RCC 7860 (cell line): ENCODE data around the gene TESK1.

ENCODE experiments used
- DNase-seq: peaks from one replicate; pipeline ENCODE4 v3.0.0-alpha.2; 2015; ENCODE audit warnings: low spot score
- FAIRE-seq: peaks from 2 replicates; lab custom pipeline; 2012; peaks lifted over from hg19 to GRCh38; lab: Jason Lieb, UNC

TESK1 gene, protein sequence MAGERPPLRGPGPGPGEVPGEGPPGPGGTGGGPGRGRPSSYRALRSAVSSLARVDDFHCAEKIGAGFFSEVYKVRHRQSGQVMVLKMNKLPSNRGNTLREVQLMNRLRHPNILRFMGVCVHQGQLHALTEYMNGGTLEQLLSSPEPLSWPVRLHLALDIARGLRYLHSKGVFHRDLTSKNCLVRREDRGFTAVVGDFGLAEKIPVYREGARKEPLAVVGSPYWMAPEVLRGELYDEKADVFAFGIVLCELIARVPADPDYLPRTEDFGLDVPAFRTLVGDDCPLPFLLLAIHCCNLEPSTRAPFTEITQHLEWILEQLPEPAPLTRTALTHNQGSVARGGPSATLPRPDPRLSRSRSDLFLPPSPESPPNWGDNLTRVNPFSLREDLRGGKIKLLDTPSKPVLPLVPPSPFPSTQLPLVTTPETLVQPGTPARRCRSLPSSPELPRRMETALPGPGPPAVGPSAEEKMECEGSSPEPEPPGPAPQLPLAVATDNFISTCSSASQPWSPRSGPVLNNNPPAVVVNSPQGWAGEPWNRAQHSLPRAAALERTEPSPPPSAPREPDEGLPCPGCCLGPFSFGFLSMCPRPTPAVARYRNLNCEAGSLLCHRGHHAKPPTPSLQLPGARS

DNA sequence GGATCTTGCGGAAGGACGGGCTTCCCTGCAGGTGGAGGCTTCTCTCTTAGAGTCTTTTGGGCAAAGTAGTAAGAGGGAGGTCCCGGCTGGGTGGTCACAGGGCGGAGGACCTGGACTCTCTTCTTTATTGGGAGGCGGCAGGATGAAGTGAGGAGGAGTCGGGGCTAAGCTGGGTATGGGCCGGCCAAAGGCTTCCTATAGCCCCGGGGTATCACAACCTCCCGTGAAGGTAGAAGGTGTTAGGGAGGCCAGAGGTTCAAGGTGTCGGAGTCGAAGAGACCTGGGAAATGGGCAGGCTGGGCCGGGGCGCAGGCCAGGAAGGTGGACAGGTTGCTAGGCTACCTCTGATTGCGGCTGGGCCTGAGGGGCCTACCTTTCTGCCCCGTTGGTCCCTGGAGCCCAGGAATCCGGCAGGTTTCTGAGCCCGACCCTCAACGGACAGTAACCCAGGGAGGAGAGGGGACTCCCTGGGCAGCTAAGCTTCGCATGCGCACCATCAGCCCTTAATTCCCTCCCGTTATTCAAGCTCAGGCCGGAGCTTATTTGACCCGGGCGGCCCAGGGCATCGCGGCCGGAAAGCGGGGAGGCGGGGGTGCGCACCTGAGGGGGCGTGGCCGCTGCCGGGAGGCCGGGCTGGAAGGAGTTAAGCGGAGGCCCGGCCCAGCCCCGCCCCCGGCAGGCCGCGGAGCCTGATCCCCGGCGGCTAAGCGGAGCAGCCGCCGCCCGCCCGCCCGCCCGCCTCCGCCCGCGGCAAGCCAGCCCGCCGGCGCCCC lies at the start of gene TESK1:
Gene TESK1 (plus strand): TSS at position 685 of the 773 bp plus-strand sequence. CDS start 358 bp downstream, outside the sequence.
- FAIRE-seq = no peak
- DNase-seq = peak; percentile 30

DNA sequence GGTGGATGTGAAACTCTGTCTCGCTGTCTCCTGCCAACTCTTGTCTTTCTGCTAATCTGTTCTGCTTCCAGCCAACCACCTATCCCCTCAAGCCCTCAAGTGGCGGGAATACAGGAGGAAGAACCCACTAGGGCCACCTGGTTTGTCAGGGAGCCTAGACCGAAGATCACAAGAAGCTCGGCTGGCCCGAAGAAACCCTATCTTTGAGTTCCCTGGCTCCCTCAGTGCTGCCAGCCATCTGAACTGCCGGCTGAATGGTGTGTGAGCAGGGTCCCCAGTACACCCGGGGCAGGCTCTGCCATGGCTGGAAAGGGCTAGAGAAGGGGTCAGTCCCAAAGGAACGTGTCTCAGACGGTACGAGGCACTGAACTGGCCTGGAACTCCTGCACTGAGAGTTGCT lies 49.2 kb upstream of the TESK1 start:
- DNase-seq = no peak
- FAIRE-seq = no peak

DNA sequence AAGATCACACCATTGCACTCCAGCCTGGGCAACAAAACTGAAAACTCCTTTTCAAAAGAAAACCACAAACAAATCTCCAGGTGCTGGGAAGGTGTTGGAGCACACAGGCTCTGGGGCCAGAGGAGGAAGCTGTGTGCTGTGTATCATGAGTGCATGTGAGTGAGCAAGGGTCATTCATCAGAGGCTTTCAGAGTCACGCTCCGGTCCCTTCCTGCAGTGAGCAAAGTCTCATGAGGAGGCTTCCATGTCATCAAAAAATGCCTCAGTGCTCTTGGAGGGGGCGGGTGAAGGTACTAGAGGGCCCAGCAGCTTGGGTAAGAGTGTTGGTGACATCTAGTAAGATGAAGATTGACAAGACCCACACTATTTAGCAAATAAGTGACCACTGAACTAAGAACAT lies 48.3 kb upstream of the TESK1 start:
- no peak for FAIRE-seq
- DNase-seq = no peak

DNA sequence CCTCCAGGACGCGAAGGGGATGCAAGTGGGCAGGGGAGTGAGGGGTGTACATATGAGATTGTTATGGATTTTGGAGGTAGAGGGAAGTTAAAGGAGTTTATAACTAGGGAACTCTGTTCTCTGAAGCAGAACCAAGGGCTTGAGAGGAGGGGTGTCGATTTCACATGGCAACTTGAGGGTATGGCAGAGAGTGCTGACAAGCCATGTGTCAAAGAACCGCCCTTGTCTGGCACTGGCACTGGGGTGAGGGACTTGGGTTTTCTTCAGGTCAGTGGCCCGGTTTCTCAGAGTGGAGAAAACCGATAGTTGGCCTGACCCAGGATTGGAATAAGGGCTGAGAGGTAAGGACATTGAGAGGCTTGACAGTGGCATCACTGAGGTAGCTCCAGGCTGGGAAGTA lies 47.7 kb upstream of the TESK1 start:
- FAIRE-seq (no peak), DNase-seq (no peak)

DNA sequence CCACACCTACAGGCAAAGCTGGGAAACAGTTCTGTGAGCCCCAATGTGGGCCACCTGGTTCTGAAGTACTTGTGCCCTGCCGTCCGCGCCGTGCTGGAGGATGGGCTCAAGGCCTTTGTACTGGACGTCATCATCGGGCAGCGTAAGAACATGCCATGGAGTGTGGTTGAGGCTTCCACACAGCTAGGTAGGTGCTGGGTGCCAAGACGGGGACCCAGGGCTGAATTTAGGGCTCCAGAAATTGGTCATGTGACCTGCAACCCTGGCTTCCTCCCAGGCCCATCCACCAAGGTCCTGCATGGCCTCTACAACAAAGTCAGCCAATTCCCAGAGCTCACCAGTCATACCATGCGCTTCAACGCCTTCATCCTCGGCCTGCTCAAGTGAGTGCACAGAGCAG lies 46.9 kb upstream of the TESK1 start:
- FAIRE-seq = no peak
- DNase-seq = no peak

DNA sequence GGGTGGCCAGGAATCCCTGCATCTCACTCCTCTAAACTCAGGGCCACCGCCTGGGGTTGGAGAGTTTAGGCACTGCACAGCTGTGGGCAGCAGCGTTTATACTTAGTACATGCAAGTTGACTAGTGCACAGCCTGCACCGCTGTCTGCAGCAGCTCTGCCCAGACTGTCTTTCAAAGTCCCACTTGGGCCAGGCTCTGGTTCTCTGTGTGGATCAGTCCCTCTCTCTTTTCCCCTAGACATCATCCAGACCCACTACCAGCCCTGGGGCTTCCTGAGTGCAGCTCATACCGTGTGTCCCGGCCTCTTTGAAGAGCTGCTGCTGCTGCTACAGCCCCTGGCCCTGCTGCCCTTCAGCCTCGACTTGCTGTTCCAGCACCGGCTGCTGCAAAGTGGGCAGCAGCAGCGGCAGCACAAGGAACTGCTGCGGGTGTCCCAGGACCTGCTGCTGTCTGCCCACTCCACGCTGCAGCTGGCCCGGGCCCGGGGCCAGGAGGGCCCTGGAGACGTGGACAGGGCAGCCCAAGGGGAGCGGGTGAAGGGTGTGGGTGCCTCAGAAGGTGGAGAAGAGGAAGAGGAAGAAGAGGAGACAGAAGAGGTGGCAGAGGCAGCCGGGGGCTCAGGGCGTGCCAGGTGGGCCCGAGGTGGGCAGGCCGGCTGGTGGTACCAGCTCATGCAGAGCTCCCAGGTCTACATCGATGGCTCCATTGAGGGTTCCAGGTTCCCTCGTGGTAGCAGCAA lies 45.1 kb upstream of the TESK1 start:
- FAIRE-seq (no peak), DNase-seq (no peak)

DNA sequence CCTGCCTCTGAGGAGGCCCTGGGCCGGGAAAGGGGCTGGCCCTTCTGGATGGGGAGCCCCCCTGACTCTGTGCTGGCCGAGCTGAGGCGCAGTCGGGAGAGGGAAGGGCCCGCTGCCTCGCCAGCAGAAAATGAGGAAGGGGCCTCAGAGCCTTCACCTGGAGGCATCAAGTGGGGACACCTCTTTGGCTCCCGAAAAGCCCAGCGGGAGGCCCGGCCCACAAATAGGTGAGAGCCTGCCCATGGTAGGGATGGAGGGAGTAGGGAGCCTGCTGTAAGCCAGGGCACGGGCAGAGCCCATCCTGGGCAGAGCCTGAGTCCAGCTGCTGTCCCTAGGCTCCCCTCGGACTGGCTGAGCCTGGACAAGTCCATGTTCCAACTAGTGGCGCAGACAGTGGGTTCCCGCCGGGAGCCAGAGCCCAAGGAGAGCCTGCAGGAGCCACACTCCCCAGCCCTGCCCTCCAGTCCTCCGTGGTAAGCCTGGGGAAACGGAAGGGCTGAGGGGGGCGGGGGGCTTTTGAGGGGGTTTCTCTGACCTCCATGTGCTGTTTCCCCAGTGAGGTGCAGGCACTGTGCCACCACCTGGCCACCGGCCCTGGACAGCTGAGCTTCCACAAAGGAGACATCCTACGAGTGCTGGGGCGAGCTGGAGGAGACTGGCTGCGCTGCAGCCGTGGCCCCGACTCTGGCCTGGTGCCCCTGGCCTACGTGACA lies 44.3 kb upstream of the TESK1 start:
- no peak for FAIRE-seq
- DNase-seq = no peak

DNA sequence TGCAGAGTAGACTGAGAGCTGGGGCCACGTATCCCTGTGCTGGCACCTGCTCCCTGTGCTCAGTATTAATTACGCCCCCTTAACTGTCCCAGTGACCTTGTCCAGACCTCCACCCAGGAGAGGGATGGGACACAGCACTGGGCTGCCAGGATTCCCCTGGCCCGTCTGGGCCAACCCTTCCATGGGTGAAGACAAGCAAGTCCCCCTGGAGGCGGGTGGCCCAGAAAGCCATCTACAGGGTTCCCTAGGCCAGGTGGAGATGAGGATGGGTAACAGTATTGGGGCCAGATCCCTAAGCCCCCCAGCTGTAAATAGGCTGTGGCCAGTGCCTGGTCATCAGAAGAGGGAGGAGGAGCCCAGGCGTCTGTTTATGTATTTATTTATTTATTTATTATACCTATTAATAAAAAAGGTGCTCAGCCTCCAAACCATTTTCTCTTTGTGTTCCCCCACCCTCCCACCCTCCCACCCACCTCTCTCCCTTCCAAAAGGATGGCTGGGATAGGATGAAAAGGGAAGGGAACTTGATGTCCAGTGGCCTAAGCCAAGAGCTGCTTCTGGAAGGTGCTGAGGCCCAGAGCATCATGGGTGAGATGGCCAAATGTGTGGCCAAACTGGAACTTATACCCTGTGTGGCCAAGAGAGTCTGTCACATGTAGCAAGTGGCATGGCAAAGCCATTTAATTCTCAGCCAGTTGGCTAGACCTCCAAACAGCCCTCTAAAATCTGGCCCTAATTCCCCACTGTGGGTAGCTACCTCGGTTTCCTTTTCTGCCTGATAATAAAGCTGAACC lies 43.4 kb upstream of the TESK1 start:
- DNase-seq = no peak

DNA sequence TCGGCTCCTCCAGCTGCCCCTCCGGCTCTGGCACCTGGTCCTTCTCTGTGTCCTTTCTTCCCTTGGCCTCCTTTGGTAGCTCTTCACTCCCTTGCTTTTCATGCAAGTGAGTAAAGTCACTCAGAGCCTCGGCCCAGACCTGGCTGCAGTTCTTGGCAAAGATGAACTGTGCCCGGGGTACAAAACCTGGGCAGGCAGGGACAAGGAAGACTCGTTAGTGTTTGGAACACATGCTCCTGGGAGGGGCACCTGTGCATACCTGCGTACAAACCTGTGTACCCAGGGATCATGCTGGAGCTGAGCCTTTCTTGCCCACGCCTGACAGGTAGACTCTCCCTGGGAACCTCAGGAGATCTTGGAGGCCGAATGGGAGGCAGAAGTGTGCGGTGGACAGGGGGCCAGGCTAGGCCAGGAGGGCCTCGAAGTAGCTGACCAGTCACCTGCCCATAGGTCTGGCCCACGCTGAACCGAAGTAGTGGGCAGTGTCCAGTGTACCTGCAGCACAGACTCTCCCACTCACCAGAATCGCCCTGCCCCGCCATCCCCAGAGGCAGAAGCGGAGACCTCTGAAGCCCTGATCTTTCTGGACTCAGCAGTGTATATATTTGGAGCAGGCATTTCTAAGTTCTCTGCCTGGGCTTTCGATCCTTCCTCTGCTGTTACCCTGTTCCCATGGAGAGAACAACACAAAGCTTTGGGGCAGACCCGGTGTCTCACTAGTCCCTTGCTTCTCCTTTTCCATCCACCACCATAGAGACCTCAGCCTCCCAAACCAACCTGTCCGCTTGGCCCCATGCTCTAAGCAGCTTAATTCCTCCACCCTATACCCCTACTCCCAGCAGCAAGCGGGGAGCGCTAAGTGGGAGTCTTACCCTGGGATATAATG lies 41.9 kb upstream of the TESK1 start:
- no peak for FAIRE-seq
- no peak for DNase-seq

More for the DNA sequence above, 43.4 kb upstream of the TESK1 start:
- FAIRE-seq = no peak

DNA sequence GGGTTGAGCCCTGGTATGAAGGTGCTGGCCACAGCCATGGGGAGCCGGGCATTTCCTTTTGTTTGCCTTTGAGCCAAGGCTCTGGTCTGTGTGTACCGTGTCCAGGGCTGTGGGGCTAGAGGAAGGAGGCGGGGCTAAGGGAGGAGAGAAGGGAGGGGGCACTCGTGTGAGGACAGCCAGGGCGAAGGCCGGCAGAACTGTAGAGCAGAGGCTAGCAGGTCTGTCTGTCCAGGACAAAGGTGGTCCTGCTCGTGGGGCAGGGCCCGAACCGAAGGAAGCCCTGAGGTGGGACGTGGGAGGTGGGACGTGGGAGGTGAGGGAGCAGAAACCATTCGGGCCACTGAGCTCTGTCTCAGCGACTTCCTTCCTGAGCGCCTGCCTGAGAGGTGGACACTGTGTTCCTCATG lies 41.3 kb upstream of the TESK1 start:
- DNase-seq = no peak

DNA sequence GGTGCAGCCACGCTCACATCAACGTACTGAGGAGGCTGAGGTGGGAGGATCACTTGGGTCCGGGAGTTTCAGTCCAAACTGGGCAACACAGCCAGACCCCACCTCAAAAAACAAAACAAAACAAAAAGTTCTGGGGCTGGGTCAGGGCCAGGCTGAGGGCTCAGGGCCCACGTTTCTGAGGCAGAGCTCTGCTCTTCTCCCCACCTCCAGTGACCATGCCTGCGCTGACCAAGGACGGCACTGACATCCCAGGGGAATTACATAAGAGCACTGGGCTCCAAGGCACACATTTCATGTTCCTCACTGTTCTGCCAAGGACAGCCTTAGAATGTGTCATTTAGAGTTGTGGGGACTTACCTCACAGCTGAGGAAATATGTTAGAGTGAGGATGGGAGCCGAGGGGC lies 40.4 kb upstream of the TESK1 start:
- no peak for DNase-seq
- FAIRE-seq = no peak

More for the DNA sequence above, 41.3 kb upstream of the TESK1 start:
- no peak for FAIRE-seq

DNA sequence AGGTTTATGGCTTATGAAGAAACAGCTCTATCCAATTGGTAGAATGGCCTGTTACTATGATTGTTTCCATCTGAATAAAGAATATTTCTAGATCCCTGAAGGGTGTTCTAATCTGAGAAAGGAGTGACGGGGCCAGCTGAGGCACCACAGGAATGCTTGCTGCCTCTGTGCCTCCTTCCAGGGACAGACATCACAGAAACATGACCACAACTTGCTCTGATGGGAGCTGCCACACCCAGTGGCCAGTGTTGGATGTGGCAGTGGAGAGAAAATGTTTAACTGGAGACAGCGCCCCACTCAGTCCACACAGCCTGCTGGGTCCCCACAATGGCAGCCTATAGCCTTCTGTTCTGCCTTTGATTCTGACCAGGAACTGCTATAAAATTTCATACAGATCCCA lies 38.6 kb upstream of the TESK1 start:
- no peak for FAIRE-seq
- DNase-seq = no peak

DNA sequence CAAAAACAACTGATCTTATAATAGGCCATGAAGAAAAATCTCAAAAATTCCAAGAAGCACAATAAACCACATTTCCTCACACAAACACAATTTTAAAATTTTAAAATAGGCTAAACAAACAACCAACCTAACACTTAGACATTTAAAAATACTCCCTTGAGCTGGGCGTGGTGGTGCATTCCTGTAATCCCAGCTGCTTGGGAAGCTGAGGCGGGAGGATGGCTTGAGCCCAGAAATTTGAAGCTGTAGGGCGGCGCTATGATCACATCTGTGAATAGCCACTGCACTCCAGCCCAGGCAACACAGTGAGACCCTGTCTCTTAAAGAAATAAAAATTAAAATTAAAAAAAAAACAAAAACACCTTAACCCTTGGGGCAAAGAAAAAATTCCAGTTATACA lies 36.9 kb upstream of the TESK1 start:
- FAIRE-seq = no peak

DNA sequence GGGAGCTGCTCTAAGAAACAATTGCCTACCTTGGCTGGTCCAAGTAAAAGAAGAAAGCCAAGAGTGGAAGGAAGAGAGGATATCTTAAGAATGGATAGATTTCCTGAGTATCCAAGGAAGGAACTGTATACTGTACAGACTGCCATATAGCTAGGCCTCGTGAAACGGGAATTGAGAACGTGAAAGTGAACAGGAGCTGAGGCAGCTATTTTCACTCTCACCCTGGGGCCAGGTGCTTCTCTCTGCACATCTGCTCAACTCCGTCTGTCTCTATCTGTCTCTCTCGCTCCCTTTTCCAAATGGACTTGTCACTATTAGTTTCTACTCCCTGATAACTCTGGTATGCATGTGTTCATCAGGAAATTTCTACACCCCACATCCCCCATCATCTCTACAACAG lies 35.9 kb upstream of the TESK1 start:
- DNase-seq = no peak
- no peak for FAIRE-seq

More for the DNA sequence above, 36.9 kb upstream of the TESK1 start:
- DNase-seq = no peak

DNA sequence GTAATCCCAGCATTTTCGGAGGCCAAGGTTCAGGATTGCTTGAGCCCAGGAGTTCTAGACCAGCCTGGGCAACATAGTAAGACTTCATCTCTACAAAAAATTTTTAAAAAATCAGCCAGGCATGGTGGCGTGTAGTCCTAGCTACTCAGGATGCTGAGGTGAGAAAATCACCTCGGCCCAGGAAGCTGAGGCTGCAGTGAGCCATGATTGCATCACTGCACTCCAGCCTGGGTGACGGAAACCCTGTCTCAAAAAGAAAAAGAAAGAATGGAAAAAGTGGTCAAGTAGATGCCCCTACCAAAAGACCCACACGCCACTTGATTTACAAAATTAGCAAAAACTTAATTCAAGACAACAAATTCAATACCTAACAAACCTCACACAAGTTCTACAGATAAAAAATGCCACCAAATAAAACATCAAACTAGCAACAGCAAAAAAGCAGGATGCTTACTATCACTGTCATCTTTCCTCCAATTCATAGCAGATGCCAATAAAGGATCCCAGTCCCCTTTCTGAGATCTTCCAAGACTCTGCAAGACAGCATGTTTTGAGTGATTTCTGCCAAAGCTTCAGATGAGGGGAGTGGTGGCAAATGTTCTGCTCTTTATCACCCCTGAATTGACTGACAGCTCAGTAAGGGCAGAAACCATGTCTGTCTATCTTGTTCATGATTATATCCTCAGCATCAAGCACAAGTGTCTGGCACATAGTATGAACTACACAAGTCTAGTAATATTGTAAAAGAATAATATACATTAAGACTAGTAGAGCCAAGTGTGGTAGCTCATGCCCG lies 34.2 kb upstream of the TESK1 start:
- no peak for DNase-seq
- FAIRE-seq = no peak

DNA sequence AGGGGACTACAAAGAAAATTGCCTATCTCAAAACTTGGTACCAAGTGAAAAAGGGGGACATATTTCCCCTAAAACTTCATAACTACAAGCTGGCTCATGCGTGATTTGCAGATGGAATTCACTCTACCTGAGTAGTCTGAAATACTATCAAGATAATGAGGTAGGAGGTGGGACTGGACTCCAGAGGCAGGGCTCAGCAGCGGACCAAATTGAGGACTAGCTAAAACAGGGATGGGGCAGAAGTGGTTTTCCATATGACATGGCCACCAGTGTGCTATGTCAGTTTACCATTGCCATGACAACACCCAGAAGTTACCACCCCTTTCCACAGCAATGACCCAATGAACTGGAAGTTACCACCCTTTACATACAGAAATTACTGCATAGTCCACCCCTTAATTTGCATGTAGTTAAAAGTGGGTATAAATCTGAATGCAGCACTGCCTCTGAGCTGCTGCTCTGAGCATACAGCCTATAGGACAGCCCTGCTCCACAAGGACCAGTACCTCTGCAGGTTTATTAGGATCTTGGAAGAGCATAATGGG lies 30.4 kb upstream of the TESK1 start:
- no peak for FAIRE-seq
- no peak for DNase-seq

DNA sequence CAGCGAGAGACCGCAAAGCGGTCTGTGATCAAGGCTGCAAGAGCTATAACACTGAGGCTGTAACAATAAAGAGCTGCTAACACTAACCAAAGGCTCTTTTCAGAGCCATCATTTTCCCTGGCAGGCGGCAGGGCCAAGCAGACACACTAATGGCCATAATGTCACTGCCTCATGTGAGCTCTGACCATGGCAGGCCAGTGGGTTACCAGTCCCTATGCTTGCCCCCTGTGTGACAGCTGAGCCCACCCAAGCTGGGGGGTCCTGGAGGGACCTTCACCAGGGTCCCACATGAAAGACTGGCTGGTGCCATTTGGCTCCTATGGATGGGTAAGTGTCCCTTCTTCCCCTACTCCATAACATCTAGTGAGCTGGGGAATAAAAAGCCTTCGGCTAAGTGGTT lies 29.6 kb upstream of the TESK1 start:
- no peak for DNase-seq
- no peak for FAIRE-seq

DNA sequence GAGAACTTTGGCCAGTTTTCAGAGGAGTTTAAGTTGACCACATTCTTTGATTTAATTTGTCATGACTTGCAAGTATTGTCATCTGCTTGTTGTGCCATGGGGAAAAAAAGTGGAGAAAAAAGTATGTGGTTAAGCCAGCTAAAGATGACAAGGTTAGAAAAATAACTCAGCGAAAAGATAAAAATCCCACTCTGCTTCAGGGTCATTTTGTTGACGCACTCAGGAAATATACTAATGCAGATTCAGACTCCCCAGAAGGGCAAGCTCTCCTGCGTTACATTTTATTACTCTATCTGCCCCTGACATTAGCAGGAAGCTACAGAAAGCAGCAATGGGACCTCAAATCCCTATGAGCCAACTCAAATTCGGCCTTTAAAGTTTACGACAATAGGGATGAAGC lies 27.6 kb upstream of the TESK1 start:
- DNase-seq (no peak), FAIRE-seq (no peak)
